Keratinocyte (primary cell): ENCODE measurements around the gene UBE2E3. TPM values are rescaled to one million over a fixed set of nuclear protein-coding genes. Genes with fewer than 3 reads are reported as not detected.

Experiments
- DNase-seq: peaks from one replicate; pipeline ENCODE4 v3.0.0-alpha.2; 2011; ENCODE audit warnings: low read depth, missing footprints, low spot score
- FAIRE-seq: peaks from 2 replicates; lab custom pipeline; 2011; peaks lifted over from hg19 to GRCh38; lab: Jason Lieb, UNC
- H2AFZ ChIP-seq: 2 replicates; pipeline ENCODE4 v1.6.0; 2012; ENCODE audit warnings: low read length, control low read depth, inconsistent platforms; ENCODE audit not compliant: control insufficient read depth
- H3K27ac ChIP-seq: 2 replicates; pipeline ENCODE4 v1.5.1; 2011; ENCODE audit warnings: low read length; ENCODE audit not compliant: control insufficient read depth, insufficient read depth
- H3K27me3 ChIP-seq: 3 replicates; pipeline ENCODE4 v1.6.0; 2011; ENCODE audit warnings: low read length; ENCODE audit not compliant: control insufficient read depth, insufficient read depth; ENCODE audit errors: extremely low read depth
- H3K36me3 ChIP-seq, 2 experiments: 2 replicates in 1 of 2; 3 replicates in 1 of 2; pipeline ENCODE4 v1.5.1; 2011; ENCODE audit warnings: low read length in 2 of 2, mild to moderate bottlenecking in 1 of 2; ENCODE audit not compliant: control insufficient read depth in 2 of 2, insufficient read depth in 2 of 2; ENCODE audit errors: extremely low read depth in 1 of 2
- H3K4me1 ChIP-seq: 3 replicates; pipeline ENCODE4 v1.5.1; 2011; ENCODE audit warnings: low read length; ENCODE audit not compliant: control insufficient read depth, insufficient read depth; ENCODE audit errors: extremely low read depth
- H3K4me2 ChIP-seq: 3 replicates; pipeline ENCODE4 v1.6.0; 2011; ENCODE audit warnings: low read depth, low read length; ENCODE audit not compliant: control insufficient read depth, insufficient read depth; ENCODE audit errors: extremely low read depth
- H3K4me3 ChIP-seq, 3 experiments: fragments of 200-600 bp in 1 of 3; sonication (generic) in 1 of 3; 2 replicates in 2 of 3; 3 replicates in 1 of 3; pipeline ENCODE4 v1.5.1; 2011 to 2016; ENCODE audit warnings: low read length in 3 of 3, mild to moderate bottlenecking in 3 of 3, control low read depth in 2 of 3, inconsistent platforms in 1 of 3, low read depth in 1 of 3, mixed read lengths in 1 of 3, mixed run types in 1 of 3, moderate library complexity in 1 of 3; ENCODE audit not compliant: control insufficient read depth in 2 of 3, insufficient read depth in 2 of 3; ENCODE audit errors: extremely low read depth in 1 of 3
- H3K79me2 ChIP-seq: 2 replicates; pipeline ENCODE4 v1.6.0; 2012; ENCODE audit warnings: low read length; ENCODE audit not compliant: control insufficient read depth, insufficient read depth
- H3K9ac ChIP-seq: 3 replicates; pipeline ENCODE4 v1.6.0; 2011; ENCODE audit warnings: low read length; ENCODE audit not compliant: control insufficient read depth, insufficient read depth; ENCODE audit errors: extremely low read depth
- H3K9me1 ChIP-seq: 3 replicates; pipeline ENCODE4 v1.6.0; 2011; ENCODE audit warnings: low read length; ENCODE audit not compliant: control insufficient read depth, insufficient read depth; ENCODE audit errors: extremely low read depth
- H3K9me3 ChIP-seq: 2 replicates; pipeline ENCODE4 v1.5.1; 2012; ENCODE audit warnings: low read depth, low read length; ENCODE audit not compliant: control insufficient read depth
- H4K20me1 ChIP-seq: 3 replicates; pipeline ENCODE4 v1.6.0; 2011; ENCODE audit warnings: low read length; ENCODE audit not compliant: control insufficient read depth, insufficient read depth; ENCODE audit errors: extremely low read depth
- EZH2 ChIP-seq: IDR thresholded peaks from one replicate; pipeline ENCODE4 v1.6.1; 2012; ENCODE audit warnings: inconsistent platforms, mild to moderate bottlenecking, low read length, moderate library complexity
- dilution Hi-C: fragments of 300-500 bp; cut with MboI; formaldehyde crosslinking; loops from one replicate; pipeline ENCODE4 v1.7.0; 2020; ENCODE audit warnings: low sequenced_read_pairs; ENCODE audit not compliant: extremely low pct_ligation_motif_present
- polyA plus RNA-seq, 5 experiments: library from polyadenylated mRNA; depleted of rRNA in 3 of 5; stranded (reverse) in 3 of 5; stranded (forward) in 1 of 5; unstranded in 1 of 5; fragments of >200 nt; gene quantifications; 1 replicate in 1 of 5; 2 replicates in 3 of 5; 3 replicates in 1 of 5; pipeline versions ENCODE4 v1.2.1 to v1.2.3, GENCODE V29; 2011 to 2012; ENCODE audit warnings: missing spikeins in 2 of 5, low read depth in 1 of 5, low replicate concordance in 1 of 5
- TF ChIP-seq, protein P1 (sequence below), 3 experiments: IDR thresholded peaks in 1 of 3; conservative IDR thresholded peaks in 1 of 3; optimal IDR thresholded peaks in 1 of 3; 2 replicates in 2 of 3; 3 replicates in 1 of 3; pipeline versions ENCODE3 to v1.5.1; 2011; ENCODE audit warnings: low read length in 3 of 3, mild to moderate bottlenecking in 3 of 3, moderate library complexity in 2 of 3, control low read depth in 1 of 3, inconsistent platforms in 1 of 3; ENCODE audit not compliant: insufficient read depth in 2 of 3; ENCODE audit errors: extremely low read depth in 1 of 3

The UBE2E3 gene
- polyA plus RNA-seq, 1 donor (not counting 4 experiments of a cell fraction or from before 2014, with no cell fraction given): 91.1 TPM

DNA sequence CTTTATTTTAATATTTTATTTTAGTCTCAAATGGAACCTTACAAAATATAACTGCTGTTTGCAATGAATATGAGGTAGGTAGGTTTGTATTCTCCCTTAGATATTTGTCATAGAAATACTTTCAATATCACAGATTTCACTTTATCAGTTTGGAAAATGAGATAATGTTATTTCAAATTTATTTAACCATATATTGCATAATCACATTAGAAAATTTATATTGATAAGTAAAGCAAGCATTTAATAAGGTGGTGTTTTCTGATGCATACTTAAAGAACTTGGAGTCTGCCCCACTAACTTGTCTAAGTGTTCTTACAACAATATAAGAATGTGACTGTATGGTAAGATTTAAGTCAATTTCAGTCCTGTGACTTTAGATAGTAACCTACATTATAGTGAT is 85.1 kb downstream of the UBE2E3 start:
- no peak overlapping the region for H2AFZ ChIP-seq
- dilution Hi-C loops: no loop called here
- H3K4me3 ChIP-seq: no peak overlapping the region
- H3K79me2 ChIP-seq: peaks cover 6% of the 10 kb centered on the region
- DNase-seq (no peak), FAIRE-seq (no peak)
- no peaks in the 10 kb centered on the region for H3K9me3 ChIP-seq
- H4K20me1 ChIP-seq: no peaks in the 10 kb centered on the region
- H3K4me1 ChIP-seq: peaks cover 11% of the 10 kb centered on the region
- no peaks in the 10 kb centered on the region for H3K9me1 ChIP-seq
- TF ChIP-seq, protein P1, sequence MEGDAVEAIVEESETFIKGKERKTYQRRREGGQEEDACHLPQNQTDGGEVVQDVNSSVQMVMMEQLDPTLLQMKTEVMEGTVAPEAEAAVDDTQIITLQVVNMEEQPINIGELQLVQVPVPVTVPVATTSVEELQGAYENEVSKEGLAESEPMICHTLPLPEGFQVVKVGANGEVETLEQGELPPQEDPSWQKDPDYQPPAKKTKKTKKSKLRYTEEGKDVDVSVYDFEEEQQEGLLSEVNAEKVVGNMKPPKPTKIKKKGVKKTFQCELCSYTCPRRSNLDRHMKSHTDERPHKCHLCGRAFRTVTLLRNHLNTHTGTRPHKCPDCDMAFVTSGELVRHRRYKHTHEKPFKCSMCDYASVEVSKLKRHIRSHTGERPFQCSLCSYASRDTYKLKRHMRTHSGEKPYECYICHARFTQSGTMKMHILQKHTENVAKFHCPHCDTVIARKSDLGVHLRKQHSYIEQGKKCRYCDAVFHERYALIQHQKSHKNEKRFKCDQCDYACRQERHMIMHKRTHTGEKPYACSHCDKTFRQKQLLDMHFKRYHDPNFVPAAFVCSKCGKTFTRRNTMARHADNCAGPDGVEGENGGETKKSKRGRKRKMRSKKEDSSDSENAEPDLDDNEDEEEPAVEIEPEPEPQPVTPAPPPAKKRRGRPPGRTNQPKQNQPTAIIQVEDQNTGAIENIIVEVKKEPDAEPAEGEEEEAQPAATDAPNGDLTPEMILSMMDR (optimal IDR thresholded peaks at IDR 0.05 in 1 of 3, IDR thresholded peaks at IDR 0.05 in 1 of 3, conservative IDR thresholded peaks at IDR 0.05 in 1 of 3; ENCODE audit: extremely low read depth in 1 of 3, insufficient read depth in 2 of 3, low read length in 3 of 3): no peak
- no peak for TF ChIP-seq EZH2
- peaks cover 1 to 3% of the 10 kb centered on the region in 2 experiments for H3K36me3 ChIP-seq
- H3K27ac ChIP-seq: no peak overlapping the region
- H3K9ac ChIP-seq: no peak overlapping the region
- no peak overlapping the region for H3K4me2 ChIP-seq
- no peaks in the 10 kb centered on the region for H3K27me3 ChIP-seq

DNA sequence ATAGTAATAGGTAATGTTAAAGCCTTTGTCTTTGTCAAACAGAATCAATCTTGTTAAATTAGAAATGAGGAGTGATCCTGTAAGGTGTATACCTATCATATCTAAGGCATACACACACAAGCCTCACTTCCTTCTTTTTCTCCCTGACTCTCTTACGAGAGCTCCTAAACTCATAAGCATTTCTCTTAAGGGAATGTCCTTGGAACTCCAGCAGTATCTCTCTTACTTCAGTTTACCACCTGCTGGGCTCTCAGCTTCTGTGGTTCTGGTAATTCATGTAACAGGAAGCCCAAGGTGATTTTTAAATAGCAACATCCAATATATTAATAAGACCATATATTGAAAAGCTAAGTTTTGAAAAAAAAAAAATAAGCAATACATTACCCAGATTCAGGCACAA is 85.9 kb downstream of the UBE2E3 start:
- no peak overlapping the region for H3K27ac ChIP-seq
- H3K79me2 ChIP-seq: peaks cover 9% of the 10 kb centered on the region
- FAIRE-seq (no peak), DNase-seq (no peak)
- no peak overlapping the region for H3K4me2 ChIP-seq
- no peak for TF ChIP-seq EZH2
- TF ChIP-seq, protein P1 (optimal IDR thresholded peaks at IDR 0.05 in 1 of 3, IDR thresholded peaks at IDR 0.05 in 1 of 3, conservative IDR thresholded peaks at IDR 0.05 in 1 of 3; ENCODE audit: extremely low read depth in 1 of 3, insufficient read depth in 2 of 3, low read length in 3 of 3): no peak
- H4K20me1 ChIP-seq: no peaks in the 10 kb centered on the region
- H3K4me3 ChIP-seq: no peak overlapping the region
- no peak overlapping the region for H3K9ac ChIP-seq
- no peaks in the 10 kb centered on the region for H3K9me1 ChIP-seq
- peaks cover 13% of the 10 kb centered on the region for H3K4me1 ChIP-seq
- H3K36me3 ChIP-seq: peaks cover under 1 to 3% of the 10 kb centered on the region in 2 experiments
- H3K27me3 ChIP-seq: no peaks in the 10 kb centered on the region
- dilution Hi-C loops: no loop called here
- no peaks in the 10 kb centered on the region for H3K9me3 ChIP-seq
- H2AFZ ChIP-seq: no peak overlapping the region
